Stimulated activated CD8-positive, alpha-beta memory T cell treated with anti-CD3 and anti-CD28 coated beads, Interleukin-15, amount 100 ng/mL, for 4 hours (primary cell): ENCODE measurements around the gene CLASP1.

Experiments used
- DNase-seq, 2 donors: peaks; one replicate each; pipeline ENCODE4 v3.0.0-alpha.2; 2020; ENCODE audit warnings: low read depth in 2 of 2

CLASP1 gene

GRCh38 chr2:121427187-121427689, 222.0 kb downstream of the CLASP1 start:
- DNase-seq, result no peak

DNA sequence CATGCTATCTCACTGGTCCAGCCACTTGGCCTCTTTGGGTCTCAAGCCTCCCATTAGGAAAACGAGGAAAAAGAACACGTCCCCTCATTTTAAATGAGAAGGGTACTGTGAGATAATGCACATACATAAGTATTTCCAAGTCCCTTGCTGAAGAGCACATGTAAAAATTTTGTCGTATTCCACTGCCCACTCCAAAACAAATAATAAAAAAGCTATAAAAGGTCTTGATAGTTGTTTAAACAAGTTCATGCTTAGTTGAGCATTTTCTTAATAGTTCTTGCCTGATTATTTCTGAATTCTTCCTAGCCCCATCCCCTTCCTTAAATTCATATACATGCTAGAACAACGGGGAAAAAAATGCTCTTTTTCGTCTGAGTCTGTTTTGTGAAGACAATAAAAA, 228.8 kb downstream of the CLASP1 start:
- no peak for DNase-seq

DNA sequence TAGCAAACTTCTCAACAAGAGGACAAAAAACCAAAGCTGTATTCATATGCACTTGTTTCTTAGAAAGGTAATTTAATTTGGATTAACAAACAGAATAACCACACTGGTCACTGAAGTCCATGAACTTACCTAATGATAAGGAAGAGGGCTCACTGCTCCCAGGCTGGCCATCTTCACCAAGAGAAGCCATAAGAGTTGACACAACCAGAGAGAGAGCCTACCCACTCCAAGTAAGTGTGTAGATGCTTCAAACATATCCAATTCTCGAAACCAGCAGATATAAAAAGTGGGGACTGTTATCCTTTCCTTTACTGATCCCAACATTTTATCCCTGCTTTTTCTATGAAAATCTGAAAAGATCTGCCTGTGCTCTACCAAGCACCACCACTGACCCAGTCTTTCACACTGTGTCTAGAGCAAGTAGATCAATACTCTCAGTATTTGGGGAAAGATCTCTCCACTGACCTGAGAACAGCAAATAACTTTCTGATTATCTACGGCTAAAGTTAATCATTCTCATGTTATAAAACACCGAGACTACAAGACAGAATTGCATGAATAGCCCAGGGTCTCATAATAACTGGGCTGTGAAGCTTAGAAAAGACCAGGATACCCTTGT, 230.1 kb downstream of the CLASP1 start:
- no peak for DNase-seq

DNA sequence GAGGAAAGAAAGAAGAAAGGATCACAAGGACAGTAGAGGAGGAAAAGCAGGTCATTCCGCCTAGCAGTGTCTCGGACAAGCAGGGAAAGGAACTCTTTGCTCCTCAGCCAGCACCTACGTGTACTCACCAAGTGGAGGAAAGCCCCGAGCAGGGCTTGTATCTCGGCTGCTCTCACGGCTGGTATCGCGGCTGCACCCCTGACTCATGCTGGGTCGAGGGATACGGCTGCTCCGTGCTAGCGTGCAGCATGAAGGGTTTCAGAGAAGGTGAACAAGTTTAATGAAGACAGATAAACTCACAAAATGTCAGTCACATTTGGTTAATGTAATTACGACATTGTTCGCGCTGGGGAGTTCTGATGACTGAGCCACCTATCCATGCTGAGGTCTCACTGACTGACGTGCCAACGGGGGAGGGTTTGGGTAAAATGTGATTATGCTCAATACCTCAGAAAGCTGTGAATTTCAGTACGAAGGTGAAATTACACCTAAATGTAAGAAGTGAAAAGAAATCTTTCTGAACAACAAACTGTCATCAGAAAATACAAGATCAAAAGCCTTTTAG, 230.7 kb downstream of the CLASP1 start:
- no peak for DNase-seq

GRCh38 chr2:121417826-121418225, 231.4 kb downstream of the CLASP1 start:
- no peak for DNase-seq

DNA sequence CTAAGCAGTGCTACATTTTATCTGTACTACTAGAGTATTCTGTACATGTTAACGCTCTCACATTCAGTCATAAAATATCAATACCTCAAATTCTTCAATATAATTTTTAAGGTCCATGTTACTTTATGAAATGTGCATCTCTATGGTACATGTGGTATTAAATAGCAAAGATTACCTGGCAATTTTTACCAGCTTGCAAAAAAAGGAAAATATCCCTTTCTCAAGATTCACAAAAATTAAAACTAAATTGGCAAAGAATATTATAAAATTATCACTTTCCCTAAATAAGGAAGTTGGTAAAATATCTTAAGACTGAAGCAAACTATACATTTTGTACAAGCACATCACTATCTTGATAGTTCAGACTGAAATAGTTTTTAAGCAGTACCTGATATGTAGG, 233.5 kb downstream of the CLASP1 start:
- no peak for DNase-seq

DNA sequence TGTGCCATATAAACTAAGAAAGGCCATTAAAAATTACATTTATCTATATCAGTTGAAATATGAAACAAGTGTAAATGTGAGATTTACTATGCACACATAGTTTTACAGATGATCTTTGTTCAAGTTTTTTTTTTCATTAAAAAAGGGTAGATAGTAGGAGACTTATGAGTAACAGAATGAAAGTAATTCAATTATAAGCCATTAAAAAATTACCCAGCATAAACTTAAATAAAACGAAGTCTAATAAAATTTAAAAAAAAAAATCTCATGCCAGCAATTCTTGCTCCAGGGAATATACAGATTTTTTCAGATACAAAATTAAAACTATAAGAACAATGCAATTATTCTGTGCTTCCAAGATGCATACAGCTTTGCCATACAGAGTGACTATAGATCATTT, 236.9 kb downstream of the CLASP1 start:
- no peak for DNase-seq

DNA sequence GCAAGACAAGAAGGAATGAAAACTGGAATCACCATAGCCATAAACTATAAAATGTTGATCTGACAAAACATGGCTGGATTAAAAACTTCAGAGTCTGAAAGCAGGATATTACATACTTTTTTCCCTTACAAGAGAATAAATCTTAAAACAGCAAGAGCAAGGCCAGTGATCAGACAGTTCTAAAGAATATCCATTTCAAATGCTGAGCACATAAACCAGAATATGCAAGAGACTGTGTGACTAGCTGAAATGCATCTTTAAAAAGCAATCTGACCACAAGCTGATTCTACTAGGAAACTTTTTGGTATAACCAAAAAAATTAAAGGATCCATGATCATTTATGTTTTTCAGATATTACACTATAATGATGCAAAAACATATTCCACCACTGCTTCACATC, 239.3 kb downstream of the CLASP1 start:
- no peak for DNase-seq

DNA sequence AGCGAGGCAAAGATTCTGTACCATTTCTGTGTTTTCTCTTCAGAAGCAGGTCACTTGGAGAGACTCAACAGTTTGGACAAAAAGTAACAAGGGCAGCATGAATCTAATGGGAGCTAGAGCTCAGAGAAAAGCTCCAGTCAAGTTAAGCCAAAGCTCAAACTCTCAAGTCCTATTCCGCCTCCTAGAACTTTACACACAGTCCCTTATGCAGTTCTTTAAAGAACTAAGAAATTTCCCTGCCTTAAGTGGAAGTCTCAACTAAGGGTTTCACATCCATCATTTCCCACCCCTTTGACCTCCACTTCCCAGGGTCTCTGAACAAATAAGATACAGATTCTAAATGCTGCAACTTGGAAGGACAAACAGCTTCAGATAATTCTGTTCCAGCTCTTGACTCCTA, 239.9 kb downstream of the CLASP1 start:
- DNase-seq, result no peak

DNA sequence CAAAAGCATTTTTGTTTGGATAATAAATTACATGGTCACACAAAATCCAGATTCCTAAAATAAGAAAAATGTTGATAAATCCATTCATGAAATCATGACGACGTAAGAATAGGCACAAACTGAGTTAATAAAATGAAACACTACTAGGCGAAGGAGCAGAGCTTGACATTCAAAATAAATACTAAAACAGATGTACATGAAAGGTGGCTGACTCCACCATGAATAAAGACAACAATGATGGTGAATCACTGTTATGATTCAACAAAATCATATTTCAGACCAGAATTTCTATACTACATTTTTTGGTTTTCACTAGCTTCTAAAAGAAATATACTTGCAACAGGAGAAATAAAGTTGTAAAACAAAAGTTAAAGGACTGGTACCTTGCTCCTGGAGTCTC, 240.6 kb downstream of the CLASP1 start:
- DNase-seq, result no peak

DNA sequence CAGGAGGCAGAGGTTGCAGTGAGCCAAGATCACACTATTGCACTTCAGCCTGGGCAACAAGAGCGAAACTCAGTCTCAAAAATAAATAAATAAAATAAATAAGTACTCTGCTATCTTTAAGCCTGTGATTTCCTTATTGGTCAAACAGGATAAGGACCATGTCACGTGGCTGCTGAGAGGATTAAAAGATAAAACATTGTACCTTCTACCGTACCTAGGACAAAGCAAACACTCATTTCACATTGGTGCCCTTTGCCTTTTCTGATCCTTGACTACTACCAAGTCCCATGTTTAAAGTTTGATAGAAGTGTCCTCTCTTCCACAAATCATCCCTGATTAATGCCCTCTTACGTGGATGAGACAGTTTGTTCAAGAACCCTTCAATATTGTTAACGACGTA, 244.0 kb downstream of the CLASP1 start:
- DNase-seq, result no peak

DNA sequence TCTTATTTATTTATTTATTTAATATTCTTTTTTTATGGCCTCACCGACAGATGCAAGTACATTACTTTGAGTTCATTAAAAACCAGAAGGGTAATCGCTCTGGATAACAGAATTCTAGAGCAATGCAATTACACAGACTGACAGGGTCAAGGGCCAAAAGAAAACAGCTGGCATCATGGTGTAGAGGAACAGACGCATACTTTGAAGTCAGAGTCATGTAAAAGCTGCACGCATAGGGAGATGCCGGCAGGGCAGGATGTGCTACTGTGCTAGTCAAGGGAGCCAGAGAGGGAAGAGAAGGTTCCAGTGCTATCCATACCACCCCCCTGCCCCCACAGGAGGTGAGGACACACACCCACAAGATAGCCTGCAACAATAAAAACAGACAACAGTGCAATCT, 249.1 kb downstream of the CLASP1 start:
- no peak for DNase-seq

- no peak for DNase-seq
Measured at GRCh38 chr2:121398853-121399252, 250.4 kb downstream of the CLASP1 start.

- DNase-seq, result no peak
Measured at GRCh38 chr2:121390082-121390692, 259.1 kb downstream of the CLASP1 start.

DNA sequence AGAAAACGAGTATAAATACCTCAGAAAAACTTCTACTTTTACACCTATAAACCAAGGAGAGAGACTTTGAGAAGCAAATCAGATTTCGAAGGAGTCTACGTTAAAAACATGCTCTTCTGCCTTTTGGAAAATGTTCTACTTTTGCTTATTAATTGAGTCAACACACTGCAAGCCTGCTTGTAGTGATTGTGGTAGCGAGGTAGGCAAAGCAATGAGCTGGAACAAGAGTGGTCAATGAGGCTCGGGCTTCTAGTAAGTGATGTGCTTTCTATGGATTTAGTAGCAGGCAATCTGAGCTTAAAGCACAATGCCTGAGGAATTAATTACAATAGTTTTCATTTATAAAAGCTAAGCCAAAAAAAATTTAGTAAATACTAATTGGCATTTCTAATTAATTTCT, 260.9 kb downstream of the CLASP1 start:
- no peak for DNase-seq

- DNase-seq, result no peak
Measured at GRCh38 chr2:121387591-121388325, 261.5 kb downstream of the CLASP1 start.

- DNase-seq, result no peak
Measured at GRCh38 chr2:121386707-121387106, 262.6 kb downstream of the CLASP1 start.

DNA sequence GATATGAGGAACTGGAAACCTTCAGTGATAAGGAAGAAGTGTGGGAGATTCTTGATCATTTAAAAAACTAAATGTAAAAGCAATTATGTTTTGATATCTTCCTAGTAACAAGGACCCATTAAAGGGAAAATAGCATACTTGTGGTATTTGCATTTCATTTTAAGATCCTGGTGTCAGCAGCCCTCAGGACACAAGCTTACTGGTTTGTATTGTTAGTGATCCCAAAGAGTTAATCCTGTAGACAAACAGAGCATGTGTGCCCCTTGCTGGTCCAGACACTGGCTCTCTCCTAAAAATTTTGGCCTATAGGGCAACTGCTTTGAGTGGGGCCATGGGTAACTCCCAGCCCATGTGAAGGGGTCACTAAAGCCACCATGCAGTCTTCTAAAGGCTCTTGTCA, 263.2 kb downstream of the CLASP1 start:
- no peak for DNase-seq

- DNase-seq, result no peak
Measured at GRCh38 chr2:121382744-121383143, 266.5 kb downstream of the CLASP1 start.

- DNase-seq, result no peak
Measured at GRCh38 chr2:121377646-121378045, 271.6 kb downstream of the CLASP1 start.

DNA sequence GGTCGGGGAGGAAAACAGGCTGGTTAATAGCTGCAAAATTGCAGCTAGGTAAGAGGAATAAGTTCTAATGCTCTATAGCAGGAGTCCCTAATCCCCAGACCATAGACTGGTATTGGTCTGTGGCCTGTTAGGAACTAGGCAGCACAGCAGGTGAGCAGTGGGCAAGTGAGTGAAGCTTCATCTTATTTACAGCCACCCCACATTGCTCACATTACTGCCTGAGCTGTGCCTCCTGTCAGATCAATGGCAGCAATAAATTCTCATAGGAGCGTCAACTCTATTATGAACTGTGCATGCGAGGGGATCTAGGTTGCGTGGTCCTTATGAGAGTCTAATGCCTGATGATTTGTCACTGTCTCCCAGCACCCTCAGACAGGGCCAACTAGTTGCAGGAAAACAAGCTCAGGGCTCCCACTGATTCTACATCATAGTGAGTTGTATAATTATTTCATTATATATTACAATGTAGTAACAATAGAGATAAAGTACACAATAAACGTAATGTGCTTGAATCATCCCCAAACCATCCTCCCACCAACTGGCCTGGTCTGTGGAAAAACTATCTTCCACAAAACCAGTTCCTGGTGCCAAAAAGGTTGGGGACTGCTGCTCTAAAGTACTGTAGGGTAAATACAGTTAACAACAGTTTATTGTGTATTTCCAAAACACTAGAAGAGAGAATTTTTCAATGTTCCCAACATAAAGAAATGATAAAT, 272.6 kb downstream of the CLASP1 start:
- DNase-seq, result no peak

DNA sequence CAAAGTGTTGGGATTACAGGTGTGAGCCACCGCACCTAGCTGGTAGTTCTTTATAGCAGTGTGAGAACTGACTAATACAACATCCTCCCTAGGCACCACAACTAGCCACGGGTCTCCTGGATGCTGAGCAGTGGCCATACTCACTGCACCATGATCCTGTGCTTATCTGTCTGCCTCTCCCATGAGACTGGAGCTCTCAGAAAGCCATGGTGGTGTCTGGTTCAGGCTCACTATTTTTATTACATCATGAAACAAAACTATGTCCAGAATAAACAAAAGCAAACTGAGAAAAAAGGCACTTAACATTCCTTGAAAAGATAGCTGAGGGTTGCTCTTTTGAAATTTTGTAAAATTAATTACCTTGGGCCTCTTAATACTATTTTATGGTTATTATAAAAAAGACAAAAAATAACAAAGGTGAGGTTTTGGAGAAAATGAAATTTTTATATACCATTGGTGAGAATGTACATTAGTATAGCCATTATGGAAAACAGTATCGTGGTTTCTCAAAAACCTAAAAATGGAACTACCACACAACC, 273.6 kb downstream of the CLASP1 start:
- DNase-seq, result no peak
